ENCODE data around the gene SLC25A20. TPM values are rescaled to one million over a fixed set of nuclear protein-coding genes. Genes with fewer than 3 reads are reported as not detected.
"Not testable (repeated sequence)": the region's sequence is repeated elsewhere in the genome, so short reads cannot be mapped to it uniquely, and the experiment has no call there.

SLC25A20 gene
- total RNA-seq, 1 donor from 2014 or later = 4.7 TPM

GRCh38 chr3:48845170-48845569 is 53.5 kb downstream of the SLC25A20 start:
- ATAC-seq = no peak

DNA sequence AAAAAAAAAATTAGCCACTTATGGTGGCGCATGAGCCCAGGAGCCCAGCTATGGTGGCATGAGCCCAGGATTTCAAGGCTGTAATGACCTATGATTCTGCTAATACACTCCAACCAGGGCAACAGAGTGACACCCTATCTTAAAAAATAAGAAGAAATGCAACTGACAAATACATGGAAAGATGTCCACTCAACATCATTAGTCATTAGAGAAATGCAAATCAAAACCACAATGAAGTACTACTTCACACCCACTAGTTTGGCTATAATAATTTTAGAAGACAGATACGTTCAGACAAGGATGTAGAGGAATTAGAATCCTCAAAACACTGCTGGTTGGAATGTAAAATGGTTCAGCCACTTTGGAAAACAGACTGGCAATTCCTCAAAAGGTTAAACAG is 61.5 kb downstream of the SLC25A20 start:
- ATAC-seq = no peak

- no peak for ATAC-seq
Observed at GRCh38 chr3:48835650-48836366, 62.9 kb downstream of the SLC25A20 start.

- no peak for ATAC-seq
Observed at GRCh38 chr3:48832684-48833083, 66.0 kb downstream of the SLC25A20 start.

DNA sequence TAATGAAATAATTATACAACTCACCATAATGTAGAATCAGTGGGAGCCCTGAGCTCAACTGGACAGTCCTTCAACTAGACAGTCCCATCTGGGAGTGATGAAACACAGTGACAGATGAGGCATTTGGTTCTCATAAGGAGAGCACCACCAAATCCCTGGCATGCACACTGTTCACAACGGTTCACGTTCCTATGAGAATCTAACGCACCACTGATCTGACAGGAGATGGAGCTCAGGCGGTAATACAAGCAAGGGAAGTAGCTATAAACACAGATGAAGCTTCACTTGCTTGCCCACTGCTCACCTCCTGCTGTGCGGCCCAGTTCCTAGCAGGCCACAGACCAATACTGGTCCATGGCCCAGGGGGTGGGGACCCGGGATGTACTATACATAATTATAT is 68.0 kb downstream of the SLC25A20 start:
- no peak for ATAC-seq

DNA sequence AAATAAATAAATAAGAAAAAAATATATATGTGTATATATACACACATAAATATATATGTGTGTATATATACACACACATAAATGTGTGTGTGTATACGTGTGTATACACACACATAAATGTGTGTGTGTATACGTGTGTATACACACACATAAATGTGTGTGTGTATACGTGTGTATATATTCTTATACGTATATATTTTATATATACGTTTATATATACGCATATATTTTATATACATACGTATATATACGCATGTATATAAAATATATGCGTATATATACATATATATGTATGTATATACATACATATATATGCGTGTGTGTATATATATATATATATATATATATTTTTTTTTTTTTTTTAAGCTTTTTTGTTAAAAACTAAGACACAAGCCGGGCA is 69.2 kb downstream of the SLC25A20 start:
- ATAC-seq = not testable (repeated sequence)

DNA sequence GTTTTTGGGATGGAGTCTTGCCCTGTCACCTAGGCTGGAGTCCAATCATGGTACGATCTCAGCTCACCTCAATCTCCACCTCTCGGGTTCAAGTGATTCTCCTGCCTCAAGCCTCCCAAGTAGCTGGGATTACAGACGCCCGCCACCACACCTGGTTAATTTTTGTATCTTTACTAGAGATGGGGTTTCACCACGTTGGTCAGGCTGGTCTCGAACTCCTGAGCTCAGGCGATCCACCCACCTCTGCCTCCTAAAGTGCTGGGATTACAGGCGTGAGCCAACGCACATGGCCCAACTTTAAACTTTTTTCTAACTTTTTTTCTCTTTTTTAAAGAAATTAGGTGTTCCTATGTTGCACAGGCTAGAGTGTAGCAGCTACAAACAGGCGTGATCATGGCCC is 70.8 kb downstream of the SLC25A20 start:
- ATAC-seq = not testable (repeated sequence)

DNA sequence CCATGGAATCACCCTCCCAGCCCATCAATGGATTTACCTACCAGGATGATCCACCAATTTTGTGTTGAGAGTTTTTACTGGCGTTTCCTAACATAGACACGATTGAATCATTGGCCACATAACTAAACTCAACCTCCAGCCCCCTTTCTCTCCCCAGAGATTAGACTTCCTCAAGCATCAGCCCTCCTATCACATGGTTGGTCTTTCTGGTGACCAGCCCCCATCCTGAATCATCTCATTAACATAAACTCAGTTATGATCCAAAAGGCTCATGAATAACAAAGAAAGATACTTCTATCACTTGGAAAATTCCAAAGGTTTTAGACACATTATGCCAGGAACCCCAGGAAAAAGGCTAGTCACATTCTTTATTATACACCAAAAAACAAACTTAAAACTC is 72.2 kb downstream of the SLC25A20 start:
- no peak for ATAC-seq

DNA sequence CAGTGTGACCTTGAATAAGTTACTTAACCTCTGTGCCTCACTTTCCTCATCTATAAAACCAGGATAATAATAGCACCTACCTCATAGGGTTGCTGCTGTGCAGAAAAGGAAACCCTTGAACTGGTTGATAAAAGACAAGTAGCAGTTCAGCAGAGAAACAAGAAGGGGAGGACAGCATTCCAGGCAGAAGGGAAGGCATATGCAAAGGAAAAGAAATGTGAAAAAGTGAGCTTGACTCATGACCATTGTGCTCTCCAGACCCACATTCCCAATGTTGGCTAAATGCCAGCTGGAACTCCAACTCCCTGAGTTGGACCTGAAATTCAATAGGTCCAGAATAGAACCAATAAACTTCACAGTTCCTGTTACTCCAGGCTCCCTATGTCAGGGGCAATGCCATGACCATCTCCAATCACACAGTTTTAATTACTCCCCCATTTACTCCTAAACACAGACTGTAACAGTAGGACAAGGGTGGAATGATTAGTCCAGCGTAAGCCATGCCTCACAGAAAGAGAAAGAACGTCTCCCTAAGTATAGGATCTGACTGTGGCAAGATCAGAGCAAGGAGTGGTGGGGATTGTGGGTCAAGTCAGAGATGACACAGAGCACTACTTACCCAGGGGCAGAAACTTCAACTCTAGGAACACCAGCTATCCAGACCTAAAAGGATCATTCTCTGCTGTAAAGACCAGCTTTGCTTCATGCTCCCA is 77.9 kb downstream of the SLC25A20 start:
- ATAC-seq = no peak

GRCh38 chr3:48819234-48820221 is 79.2 kb downstream of the SLC25A20 start:
- no peak for ATAC-seq

- ATAC-seq = no peak
Observed at GRCh38 chr3:48811524-48811923, 87.2 kb downstream of the SLC25A20 start.

Other genes starting within 250 kb of the SLC25A20 start
- gene CELSR3, start 236.0 kb downstream of the SLC25A20 start, total RNA-seq = 0.88 TPM
- 12.6 TPM for gene NCKIPSD, start 213.0 kb downstream of the SLC25A20 start, total RNA-seq
- gene IP6K2, start 181.7 kb downstream of the SLC25A20 start, total RNA-seq = 53.1 TPM
- gene PRKAR2A, start 51.0 kb downstream of the SLC25A20 start, total RNA-seq = 46.3 TPM
- gene ARIH2, start 20.0 kb upstream of the SLC25A20 start, total RNA-seq = 48.6 TPM
- 8.4 TPM for gene P4HTM, start 91.4 kb upstream of the SLC25A20 start, total RNA-seq
- gene WDR6, start 108.5 kb upstream of the SLC25A20 start, total RNA-seq = 36.3 TPM
- 33.1 TPM for gene DALRD3, start 119.7 kb upstream of the SLC25A20 start, total RNA-seq
- 44.0 TPM for gene NDUFAF3, start 123.2 kb upstream of the SLC25A20 start, total RNA-seq
- 270 TPM for gene IMPDH2, start 130.5 kb upstream of the SLC25A20 start, total RNA-seq
- gene QRICH1, start 195.2 kb upstream of the SLC25A20 start, total RNA-seq = 62.4 TPM
- gene QARS1, start 205.9 kb upstream of the SLC25A20 start, total RNA-seq = 252 TPM
- gene USP19, start 221.9 kb upstream of the SLC25A20 start, total RNA-seq = 36.2 TPM
- gene LAMB2, start 234.2 kb upstream of the SLC25A20 start, total RNA-seq = 69.7 TPM